Epidermal melanocyte (primary cell): ENCODE measurements around the gene PRMT7.

Source experiments
- DNase-seq: peaks from one replicate; pipeline ENCODE4 v3.0.0; 2011; ENCODE audit warnings: low spot score; ENCODE audit not compliant: insufficient read length

The PRMT7 gene

GRCh38 chr16:68310774-68311511, at the start of gene PRMT7, which contains the start of gene SLC7A6OS:
TSS of gene PRMT7 (plus strand) at chr16:68311019. CDS start at chr16:68315980, 4,961 bp downstream.
TSS of gene SLC7A6OS (minus strand) at chr16:68310946. CDS start at chr16:68310926, 20 bp downstream.
- DNase-seq: peak; percentile 98

DNA sequence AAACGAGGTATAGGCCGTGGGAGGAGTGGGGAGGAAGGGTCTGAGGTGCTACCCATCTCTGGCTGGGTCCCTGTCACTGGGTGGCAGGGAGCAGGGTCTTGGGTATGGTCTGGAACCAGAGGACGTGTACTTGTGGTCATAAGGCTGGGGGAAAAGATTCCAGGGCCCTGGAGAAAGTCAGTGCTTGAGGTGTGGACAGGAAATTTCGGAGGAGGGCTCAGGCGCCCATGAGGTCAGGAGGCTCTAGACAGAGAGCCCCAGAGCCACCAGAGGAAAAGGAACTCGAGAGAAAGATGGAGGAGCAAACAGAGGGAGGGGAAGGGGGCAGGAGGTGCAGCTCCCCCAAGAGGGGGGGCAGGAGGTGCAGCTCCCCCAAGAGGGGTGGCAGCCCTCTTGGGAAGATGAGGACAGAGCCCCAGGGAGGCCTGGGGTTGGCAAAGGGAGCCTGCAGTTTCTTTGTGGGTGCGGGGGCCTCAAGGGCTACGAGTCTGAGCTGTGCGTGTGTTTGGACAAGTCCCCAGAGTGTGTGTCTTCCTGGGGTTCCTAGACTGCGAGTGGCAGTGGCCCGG, 47.2 kb upstream of the PRMT7 start:
- no peak for DNase-seq

DNA sequence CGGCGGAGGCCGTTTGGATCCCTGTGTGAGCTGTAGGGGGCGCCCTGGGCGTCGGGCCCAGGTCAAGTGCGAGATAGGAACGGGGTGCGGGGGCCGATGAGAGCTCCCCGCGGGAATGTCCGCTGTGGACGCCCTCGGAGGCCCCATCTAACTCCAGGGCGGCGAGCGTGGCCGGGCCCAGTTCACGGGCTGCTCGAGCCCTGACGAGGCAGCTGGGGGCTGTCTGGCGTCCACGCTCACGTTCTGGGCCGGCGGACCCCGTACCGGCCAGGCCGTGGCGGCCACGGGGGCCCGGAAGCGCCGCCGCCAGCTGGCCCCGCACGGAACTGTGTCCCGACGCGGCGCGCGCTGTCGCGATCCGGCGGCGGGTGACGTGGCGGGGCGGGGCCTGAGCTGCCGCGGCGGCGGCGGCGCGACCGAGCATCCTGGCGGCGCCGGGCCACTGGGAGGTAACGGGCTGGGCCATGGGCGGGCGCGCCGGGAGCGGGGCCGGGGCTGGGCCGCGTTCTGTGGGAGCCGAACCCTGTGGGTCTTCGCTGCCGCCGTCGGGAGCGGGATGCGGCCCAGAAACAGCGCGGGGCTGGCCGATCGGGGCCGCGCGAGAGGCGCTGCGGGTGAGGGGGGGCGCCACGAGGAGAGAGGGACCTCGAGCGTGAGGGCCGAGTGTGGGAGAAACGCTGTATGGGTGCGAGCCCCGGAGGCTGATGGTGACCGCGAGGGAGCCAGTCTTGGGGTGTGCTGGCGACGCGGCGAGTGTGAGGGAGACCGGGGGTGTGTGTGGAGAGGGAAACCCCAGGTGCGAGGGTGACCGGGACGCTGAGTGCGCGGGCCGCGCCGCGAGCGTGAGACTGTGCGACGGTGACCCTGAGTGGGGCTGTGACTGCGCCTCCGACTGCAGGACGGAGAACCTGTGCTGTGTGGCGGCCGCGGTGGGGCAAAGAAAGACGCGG, 46.4 kb upstream of the PRMT7 start, which contains the start of gene SLC7A6:
Gene SLC7A6 (plus strand): TSS at position 399 of the 950 bp plus-strand sequence. CDS start 10,201 bp downstream, outside the sequence.
- DNase-seq: peak; percentile 63

DNA sequence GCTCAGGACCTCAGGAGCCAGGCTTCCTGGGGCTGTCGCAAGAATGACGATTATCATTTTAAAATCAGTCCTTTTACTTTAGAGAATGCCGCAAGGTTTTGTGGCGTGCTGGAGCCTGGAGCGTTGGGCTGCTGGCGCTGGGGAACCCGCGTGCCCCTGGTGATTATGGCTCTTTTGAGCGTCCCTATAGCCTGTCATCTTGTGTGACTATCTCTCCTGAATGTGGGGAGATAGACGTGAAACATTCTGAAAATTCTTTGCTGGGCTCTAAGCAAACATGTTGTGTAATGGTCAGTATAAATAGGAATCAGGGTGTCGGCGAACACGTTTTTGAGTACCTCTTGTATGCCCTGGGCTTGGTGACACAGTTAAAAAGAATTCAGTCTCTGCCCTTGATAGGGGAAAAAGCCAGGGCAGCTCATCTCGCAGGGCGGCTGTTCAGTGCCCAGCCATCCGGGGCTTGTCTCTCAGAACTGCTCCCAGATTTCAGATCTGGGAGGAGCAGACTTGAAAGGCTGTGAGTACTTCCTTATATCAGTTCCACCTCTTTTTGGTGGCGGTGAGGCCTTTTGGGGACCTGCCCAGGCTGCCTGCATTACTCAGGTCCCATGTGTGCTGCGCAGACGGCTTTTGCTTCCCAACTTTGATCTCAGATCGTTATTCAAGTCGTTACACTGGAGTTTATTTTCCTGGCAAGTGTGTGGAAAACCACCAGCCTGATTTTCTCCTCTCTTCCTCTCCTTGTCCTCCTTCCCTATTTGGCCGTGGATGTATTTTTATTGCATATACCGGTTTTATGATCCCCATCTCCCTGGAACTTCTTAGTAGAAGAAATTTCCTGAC, 45.5 kb upstream of the PRMT7 start:
- peak; percentile 66 for DNase-seq

DNA sequence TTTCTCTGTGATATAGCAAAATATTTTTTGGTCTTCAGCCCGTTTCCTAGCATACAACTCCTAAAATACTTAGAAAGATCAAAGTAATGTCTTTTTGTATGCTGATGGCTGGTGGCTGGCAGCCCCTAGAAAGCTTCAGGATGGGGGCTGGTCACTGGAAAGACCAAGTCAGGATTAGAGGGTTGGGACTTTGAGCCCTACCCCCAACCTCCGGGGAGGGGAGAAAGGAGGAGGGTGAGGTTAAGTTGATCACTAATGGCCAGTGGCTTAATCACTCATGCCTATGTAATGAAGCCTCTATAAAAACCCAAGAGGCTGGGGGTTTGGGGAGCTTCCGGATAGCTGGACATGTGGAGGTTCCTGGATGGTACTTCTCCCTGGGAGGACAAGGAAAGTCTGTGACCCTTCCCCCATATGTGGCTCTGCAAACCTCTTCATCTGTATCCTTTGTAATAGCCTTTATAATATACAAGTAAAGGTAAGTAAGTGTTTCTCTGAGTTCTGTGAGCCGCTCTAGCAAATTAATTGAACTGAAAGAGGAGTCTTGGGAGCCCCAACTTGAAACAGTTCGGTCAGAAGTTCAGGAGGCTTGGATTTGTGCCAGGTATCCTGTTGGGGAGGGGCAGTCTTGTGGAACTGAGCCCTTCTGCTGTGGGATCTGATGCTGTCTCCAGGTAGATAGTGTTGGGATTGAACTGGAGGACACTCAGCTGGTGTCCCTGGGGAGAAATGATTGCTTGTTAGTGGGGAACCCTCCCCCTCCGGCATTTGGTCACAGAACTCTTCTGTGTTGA, 43.0 kb upstream of the PRMT7 start:
- DNase-seq: no peak

DNA sequence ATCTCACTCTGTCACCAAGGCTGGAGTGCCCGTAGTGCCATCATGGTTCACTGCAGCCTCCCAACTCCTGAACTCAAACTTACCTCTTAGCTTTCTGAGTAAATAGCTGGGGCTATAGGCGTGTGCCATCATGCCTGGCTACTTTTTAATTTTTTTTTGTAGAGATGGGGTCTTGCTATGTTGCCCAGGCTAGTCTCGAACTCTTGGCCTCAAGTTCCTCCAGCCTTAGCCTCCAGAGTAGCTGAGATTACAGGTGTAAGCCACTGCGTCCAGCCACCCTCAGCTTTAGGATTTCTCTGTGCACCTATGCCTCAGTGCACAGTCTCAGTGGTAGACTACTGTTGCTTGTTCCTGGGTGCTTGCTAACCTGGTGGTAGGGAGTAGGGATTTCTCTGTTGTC, 41.0 kb upstream of the PRMT7 start:
- no peak for DNase-seq

- no peak for DNase-seq
Measured at GRCh38 chr16:68270353-68270752, 40.5 kb upstream of the PRMT7 start.

DNA sequence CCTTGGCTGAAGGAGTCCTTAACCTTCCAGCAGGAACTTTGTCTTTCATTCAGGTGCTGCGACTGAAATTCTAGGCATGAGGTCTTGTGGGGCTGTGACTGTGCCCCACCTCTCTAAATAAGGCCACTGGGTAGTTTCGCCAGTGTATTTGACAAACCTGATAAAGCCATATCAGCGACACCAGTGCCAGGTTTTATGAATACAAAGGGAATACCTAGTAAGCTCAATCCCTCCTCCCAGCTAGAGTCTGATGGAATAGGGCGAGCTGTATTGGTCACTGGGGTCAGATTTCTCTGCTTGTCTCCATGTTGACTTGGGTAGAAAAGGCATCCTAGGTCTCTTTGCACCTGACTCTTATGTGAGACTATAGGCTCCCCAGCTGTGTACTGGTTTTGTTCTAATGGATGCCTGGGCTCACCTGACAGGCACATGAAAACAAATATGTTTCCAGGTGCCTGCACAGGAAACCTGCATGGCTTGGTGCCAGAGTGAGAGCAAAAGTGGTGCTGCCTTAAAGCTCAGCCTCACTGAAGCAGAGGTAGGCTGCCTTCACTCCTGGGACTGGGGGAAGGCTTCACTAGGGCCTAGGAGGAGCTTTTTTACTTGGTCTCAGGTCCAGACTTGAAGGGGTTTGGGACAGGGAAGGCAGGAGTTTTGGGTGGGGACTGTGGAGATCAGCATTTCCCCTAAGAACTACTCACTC, 38.2 kb upstream of the PRMT7 start:
- DNase-seq: no peak

- DNase-seq: no peak
Measured at GRCh38 chr16:68273459-68273858, 37.4 kb upstream of the PRMT7 start.

DNA sequence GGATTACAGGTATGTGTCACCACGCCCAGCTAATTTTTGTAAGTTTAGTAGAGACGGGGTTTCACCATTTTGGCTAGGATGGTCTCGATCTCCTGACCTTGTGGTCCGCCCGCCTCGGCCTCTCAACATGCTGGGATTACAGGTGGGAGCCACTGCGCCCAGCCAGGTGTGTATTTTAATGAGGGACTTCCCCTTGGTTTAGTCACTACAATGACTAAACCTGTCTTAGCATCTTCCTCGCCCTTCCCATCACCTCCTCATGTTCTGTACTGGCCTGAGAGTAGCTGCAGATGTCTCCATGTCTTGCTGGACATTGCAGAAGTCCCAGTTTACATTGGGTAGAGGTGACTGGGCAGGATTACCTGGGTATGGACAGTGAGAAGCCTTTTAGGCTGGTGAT, 36.9 kb upstream of the PRMT7 start:
- DNase-seq: no peak

DNA sequence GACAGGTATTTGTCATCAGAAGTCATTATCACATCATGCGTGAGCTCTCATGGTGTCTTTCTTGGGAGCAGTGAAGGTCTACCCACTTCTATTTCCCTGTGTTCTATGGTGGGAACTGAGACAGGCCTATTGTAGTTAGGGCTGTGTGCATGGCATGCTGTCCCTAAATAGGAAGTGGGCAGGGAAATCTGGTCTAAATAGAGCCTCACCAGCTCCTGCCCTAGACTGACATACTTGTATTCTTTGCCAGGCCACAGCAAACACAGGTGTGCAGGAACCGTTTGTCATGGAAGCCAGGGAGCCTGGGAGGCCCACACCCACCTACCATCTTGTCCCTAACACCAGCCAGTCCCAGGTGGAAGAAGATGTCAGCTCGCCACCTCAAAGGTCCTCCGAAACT, 36.4 kb upstream of the PRMT7 start:
- DNase-seq: no peak

- DNase-seq: no peak
Measured at GRCh38 chr16:68275611-68276191, 35.1 kb upstream of the PRMT7 start.

DNA sequence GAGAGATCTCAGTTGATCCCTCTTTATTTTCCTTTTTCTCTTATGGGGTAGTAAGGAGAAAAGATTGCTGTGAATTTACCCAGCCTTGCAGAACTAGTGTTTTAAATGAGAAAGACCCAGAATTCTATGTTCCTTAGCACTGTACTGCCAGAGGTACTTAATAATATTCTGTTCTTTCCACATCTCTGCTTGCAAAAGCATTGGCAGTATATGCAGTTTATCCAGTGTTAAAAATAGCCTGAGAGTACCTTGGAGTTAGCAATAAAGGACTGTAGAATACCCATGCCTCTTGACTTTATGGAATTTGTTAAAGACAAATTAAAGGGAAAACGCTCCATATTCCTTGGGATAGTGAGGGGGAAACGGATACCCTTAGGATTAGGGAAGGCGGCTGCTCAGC, 34.6 kb upstream of the PRMT7 start:
- DNase-seq: no peak

- DNase-seq: no peak
Measured at GRCh38 chr16:68279726-68280558, 30.9 kb upstream of the PRMT7 start.

- no peak for DNase-seq
Measured at GRCh38 chr16:68281368-68282063, 29.3 kb upstream of the PRMT7 start.

DNA sequence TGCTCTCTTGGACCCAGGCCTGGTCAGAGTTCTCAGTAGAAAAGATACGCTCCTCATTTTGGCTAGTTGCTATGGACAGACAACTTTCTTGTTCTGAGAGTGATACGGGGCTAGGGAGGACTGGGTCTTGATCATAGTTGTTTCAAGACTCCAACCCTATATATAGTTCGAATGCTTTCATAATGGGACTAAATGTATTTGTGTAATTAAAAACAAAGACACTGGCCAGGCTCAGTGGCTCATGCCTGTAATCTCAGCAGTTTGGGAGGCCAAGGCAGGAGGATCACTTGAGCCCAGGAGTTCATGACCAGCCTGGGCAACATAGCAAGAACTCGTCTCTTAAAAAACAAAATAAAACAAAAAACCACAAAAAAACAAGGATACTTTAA, 28.8 kb upstream of the PRMT7 start:
- no peak for DNase-seq

- DNase-seq: no peak
Measured at GRCh38 chr16:68283346-68283745, 27.5 kb upstream of the PRMT7 start.
